SH-SY5Y (cell line): ENCODE data around the gene ACOXL.

Experiments used
- GATA2 ChIP-seq: IDR thresholded peaks from 2 replicates; pipeline ENCODE4 v1.6.1; 2011; ENCODE audit warnings: mild to moderate bottlenecking, low read depth, low read length
- GATA3 ChIP-seq: IDR thresholded peaks from 2 replicates; pipeline ENCODE4 v1.6.1; 2011; ENCODE audit warnings: low read depth, mild to moderate bottlenecking, low read length, moderate library complexity

DNA sequence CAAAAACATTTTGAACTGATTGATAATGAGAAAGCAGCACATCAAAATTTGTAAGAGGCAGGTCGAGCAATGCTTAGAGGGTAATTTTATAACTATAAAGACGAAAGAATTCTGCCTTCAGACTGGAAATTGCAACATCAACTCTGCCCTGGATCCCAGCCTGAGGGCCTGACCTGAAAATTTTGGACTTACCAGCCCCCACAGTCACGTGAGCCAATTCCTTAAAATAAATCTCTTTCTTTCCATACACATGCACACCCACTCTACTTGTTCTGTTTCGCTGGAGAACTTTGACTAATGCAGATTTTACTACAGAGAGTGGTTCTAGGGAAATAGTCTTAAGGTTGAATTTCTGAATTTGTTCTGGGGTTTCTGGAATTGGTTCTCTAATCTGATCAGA, 14.6 kb upstream of the ACOXL start:
- no peak for TF ChIP-seq GATA2
- TF ChIP-seq GATA3, result no peak
